Measurements from ENCODE around the gene ZNF367. TPM values are rescaled to one million over a fixed set of nuclear protein-coding genes. Genes with fewer than 3 reads are reported as not detected.

Gene ZNF367
- total and polyA plus RNA-seq, 9 of the 15 experiments (the other 6 are each of a cell fraction or from before 2014, with no cell fraction given): 2.7 to 14.4 (median 10.0) TPM

DNA sequence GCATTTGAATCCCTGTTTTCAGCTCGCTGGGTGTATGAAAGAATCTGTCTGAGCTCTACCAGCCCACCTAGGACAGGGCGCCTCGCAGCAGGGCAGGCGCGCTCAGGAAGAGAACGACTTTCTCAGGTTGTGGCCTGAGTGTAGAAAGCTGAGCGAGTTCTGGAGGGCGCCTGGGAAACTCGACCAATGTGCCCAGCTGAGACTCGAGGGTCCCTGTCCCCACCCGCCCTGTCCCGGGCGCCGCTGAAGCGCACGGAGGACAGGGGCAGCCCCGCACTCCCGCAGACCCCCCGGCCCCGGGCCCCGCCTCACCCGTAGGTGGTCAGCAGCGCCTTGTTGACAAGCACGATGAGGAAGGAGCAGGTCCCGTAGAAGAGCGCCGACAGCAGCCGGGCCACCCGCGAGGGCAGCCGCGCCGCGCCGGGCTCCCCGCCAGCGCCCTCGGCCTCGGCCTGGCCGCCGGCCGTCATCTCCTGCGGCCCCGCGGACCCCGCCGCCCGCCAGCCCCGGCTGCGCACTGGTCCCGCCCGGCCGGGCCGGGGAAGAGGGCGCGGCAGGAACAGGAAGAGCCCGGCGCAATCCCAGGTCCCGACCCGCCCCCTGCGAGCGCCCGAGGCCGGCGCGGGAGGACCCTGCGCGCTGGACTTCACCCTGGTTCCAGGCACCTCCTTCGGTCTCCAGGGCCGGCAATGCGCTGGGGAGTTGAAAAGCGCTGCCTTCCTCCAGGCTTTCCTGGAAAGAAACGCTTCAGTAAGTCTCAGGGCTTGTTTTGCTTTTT lies 34.8 kb downstream of the ZNF367 start, which contains the start of gene SLC35D2 (continued):
- TF ChIP-seq GABPA (tag; conservative IDR thresholded peaks at IDR 0.05; ENCODE audit: low read depth) (peak; percentile 80), POLR2G (IDR thresholded peaks at IDR 0.05; ENCODE audit: low read depth, low read length) (peak; percentile 81), RBBP5 (IDR thresholded peaks at IDR 0.05; ENCODE audit: borderline replicate concordance, insufficient read depth, low read length, poor library complexity, severe bottlenecking) (peak; percentile 46)
- TF ChIP-seq, protein P1, sequence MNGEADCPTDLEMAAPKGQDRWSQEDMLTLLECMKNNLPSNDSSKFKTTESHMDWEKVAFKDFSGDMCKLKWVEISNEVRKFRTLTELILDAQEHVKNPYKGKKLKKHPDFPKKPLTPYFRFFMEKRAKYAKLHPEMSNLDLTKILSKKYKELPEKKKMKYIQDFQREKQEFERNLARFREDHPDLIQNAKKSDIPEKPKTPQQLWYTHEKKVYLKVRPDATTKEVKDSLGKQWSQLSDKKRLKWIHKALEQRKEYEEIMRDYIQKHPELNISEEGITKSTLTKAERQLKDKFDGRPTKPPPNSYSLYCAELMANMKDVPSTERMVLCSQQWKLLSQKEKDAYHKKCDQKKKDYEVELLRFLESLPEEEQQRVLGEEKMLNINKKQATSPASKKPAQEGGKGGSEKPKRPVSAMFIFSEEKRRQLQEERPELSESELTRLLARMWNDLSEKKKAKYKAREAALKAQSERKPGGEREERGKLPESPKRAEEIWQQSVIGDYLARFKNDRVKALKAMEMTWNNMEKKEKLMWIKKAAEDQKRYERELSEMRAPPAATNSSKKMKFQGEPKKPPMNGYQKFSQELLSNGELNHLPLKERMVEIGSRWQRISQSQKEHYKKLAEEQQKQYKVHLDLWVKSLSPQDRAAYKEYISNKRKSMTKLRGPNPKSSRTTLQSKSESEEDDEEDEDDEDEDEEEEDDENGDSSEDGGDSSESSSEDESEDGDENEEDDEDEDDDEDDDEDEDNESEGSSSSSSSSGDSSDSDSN (IDR thresholded peaks at IDR 0.05; ENCODE audit: borderline replicate concordance in 1 of 2, low read depth in 2 of 2, low read length in 2 of 2): peak; percentile 71 to 92; a peak in 2 of 4 replicates

DNA sequence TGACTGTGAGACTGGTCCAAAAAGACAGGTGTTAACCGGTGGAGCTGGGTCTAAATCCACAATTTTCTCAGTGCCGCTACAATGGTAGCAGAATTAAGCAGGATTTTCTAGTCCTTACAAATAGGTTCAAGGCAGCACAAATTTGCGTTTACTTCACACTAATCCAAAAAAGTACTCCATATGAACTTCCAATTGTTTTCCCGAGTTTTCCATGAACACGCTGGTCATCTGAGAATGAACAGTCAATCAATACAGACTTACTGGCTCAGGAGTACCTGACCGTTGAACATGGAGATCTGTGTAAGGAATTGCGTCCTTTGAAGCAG lies 35.4 kb downstream of the ZNF367 start:
- in situ Hi-C loops (cut with MboI): no loop called here
- BruUV-seq (replicated peaks): TSS peak; percentile 37
- POLR2A ChIA-PET: interaction anchor here (1.6 to 1.7 kb wide), 3 partner anchors 10 to 15 kb away, joined by 4 to 7 read pairs (median 7); no protein-coding TSS in a partner anchor

More for the DNA sequence above, 35.4 kb downstream of the ZNF367 start:
- Histone ChIP-seq H3K27ac (ENCODE audit: extremely low read depth, low read depth, low read length) (no peak overlapping the region), H3K9me1 (ENCODE audit: control insufficient read depth, insufficient read depth, low read length) (no peaks in the 10 kb centered on the region), H3K9ac (ENCODE audit: insufficient read depth in 1 of 2, low read depth in 2 of 2, low read length in 2 of 2) (peak overlapping the region; percentile 50 to 90; a peak in 3 of 4 replicates), H4K20me1 (replicated peaks; ENCODE audit: control insufficient read depth, insufficient read depth, low read length) (no peaks in the 10 kb centered on the region; the same call in 1 of the 2 replicates), H3K4me1 (replicated peaks in 1 of 2; ENCODE audit: control insufficient read depth in 2 of 2, insufficient read depth in 2 of 2, low read length in 2 of 2) (peaks cover 11 to 13% of the 10 kb centered on the region in 2 experiments; a peak in 3 of 5 replicates), H3K79me2 (ENCODE audit: control insufficient read depth, insufficient read depth, low read length) (no peaks in the 10 kb centered on the region), H3K4me3 (peak overlapping the region; percentile 55), H2AFZ (ENCODE audit: low read depth, low read length) (peak overlapping the region; percentile 67), H3K27me3 (ENCODE audit: control insufficient read depth in 2 of 2, insufficient read depth in 2 of 2, low read length in 2 of 2) (no peaks in the 10 kb centered on the region), H3K36me3 (ENCODE audit: control insufficient read depth, insufficient read depth, low read length) (peaks cover 32% of the 10 kb centered on the region), H3K4me2 (ENCODE audit: insufficient read depth, low read length) (peak overlapping the region; percentile 88), H3K9me3 (replicated peaks; ENCODE audit: control insufficient read depth, insufficient read depth, low read depth, low read length) (no peaks in the 10 kb centered on the region)
- DNase-seq (ENCODE audit: extremely low read depth in 1 of 4, low spot score in 3 of 4) (no peak), FAIRE-seq (peak; percentile 32), ATAC-seq (no peak)
- TF ChIP-seq ZNF316 (IDR thresholded peaks at IDR 0.05) (peak; percentile 40; the same call in 1 of the 2 replicates), KDM5B (IDR thresholded peaks at IDR 0.05; ENCODE audit: insufficient replicate concordance, low read depth, low read length) (no peak), C11orf30 (IDR thresholded peaks at IDR 0.05; ENCODE audit: low read depth) (peak; percentile 49)
- CTCF ChIA-PET (ENCODE audit: low intra/inter-chr PET ratio): no interaction called here
- intact Hi-C loops (cut with micrococcal nuclease): no loop called here
- WGBS (ENCODE audit: insufficient coverage, low coverage, missing lambda C conversion rate): 41% methylated on average over 7 of the region's 7 CpGs

All from K562 (cell line).